Parietal lobe (tissue), 1 donor: ENCODE results near the gene ASCL2. TPM values are rescaled to one million over a fixed set of nuclear protein-coding genes. Genes with fewer than 3 reads are reported as not detected.

Experiments
- total RNA-seq: library from RNA; depleted of rRNA; stranded (reverse); fragments of >200 nt; gene quantifications from one replicate; pipeline ENCODE4 v1.2.3, GENCODE V29; 2014

ASCL2 gene, protein sequence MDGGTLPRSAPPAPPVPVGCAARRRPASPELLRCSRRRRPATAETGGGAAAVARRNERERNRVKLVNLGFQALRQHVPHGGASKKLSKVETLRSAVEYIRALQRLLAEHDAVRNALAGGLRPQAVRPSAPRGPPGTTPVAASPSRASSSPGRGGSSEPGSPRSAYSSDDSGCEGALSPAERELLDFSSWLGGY
- total RNA-seq, result 0.31 TPM

DNA sequence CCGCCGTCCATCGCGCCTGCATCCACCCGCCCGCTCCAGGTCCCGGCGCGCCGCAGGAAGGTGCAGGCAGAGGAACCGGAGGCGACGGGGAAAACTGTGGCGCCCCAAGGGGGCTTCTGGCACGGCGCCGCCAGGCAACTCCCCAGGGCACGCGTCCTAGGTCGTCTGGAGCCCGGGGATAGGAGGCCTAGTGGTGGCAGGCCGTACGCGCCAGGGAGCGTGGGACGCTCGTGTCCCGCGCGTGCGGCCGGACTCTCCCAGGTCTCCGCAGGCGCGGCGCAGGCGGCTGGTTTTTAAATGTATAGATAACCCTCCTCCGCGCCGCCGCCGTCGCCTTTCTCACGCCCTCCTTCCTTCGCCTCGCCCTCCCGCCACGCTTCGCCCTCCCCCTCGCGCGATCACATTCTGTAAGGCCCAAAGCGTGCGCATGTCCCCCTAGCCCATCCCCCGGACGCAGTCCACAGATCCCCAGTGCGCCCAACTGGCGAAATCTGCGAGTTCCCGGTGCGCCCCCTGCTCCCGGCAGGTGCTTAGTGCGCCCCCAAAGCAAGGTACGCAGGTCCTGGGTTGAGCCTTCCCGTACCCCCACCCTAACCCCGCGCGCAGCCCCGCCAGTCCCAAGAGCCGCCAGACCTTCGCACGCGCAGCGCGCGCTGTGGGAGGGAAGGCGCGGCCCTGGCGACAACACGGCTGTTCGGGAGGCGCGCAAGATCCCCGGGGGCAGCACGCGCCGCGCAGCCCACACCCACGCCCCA is at the start of gene ASCL2:
Gene ASCL2 (minus strand): TSS at position 267 of the 755 bp plus-strand sequence. CDS start 256 bp downstream, at position 11.

DNA sequence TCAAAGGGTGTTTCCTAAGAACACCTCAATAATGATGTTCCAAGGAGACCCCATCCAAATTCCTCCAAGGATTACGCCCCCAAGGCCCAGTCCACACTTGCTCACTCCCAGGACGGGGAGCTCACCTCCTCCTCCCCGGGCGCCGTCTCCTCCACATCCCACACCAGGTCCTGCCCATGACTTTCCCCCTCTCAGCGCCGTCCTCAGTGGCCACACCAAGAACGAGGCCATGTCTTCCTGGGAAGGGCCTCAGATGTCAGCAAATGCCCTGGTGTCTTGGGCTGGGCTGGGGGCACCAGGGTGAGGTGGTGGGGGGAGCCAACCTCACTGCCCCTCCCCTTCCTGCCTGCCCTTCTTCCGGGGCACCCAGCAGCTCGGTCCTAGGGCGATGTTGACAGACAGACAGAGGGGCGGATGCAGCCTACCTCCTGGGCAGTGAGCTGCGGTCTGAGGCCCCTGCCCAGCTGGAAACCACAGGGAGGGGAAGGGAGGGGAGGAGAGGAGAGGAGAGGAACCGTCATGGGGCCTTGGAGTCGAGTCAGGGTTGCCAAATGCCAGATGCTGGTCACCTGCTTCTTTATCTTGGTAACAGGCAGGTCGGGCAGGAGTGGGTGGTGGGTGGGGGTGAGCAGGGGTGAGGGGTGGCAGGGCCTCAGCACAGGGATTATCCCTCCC is 31.4 kb upstream of the ASCL2 start, which contains the start of the genes C11orf21 and TSPAN32:
Gene C11orf21 (minus strand): TSS at position 288 of the 675 bp plus-strand sequence. CDS start 110 bp downstream, at position 178.
Gene TSPAN32 (plus strand): TSS at position 383 of the 675 bp plus-strand sequence. CDS start 137 bp downstream, at position 520.

Other genes starting within 250 kb of the ASCL2 start
- 3.1 TPM for gene IGF2, start 131.2 kb downstream of the ASCL2 start, total RNA-seq
- gene INS, start 109.4 kb downstream of the ASCL2 start, total RNA-seq, result not detected
- not detected for gene TH, start 98.8 kb downstream of the ASCL2 start, total RNA-seq
- gene C11orf21, start 31.3 kb upstream of the ASCL2 start, total RNA-seq, result not detected
- not detected for gene TSPAN32, start 31.4 kb upstream of the ASCL2 start, total RNA-seq
- gene CD81, start 106.7 kb upstream of the ASCL2 start, total RNA-seq, result 73.9 TPM
- gene TSSC4, start 130.2 kb upstream of the ASCL2 start, total RNA-seq, result 28.5 TPM
- not detected for gene TRPM5, start 173.9 kb upstream of the ASCL2 start, total RNA-seq
- gene KCNQ1, start 174.4 kb upstream of the ASCL2 start, total RNA-seq, result not detected